IgD-negative memory B cell (primary cell): ENCODE data around the gene NOB1. TPM values are rescaled to one million over a fixed set of nuclear protein-coding genes. Genes with fewer than 3 reads are reported as not detected.
"Not testable (repeated sequence)": the region's sequence is repeated elsewhere in the genome, so short reads cannot be mapped to it uniquely, and the experiment has no call there.

Source experiments
- H3K27ac Mint-ChIP-seq, 3 donors: one replicate each; pipeline ENCODE4 v1.8.0; 2020 to 2022; ENCODE audit warnings: mild to moderate bottlenecking in 3 of 3, mixed read lengths in 3 of 3, moderate library complexity in 1 of 3
- H3K27me3 Mint-ChIP-seq: one replicate; pipeline ENCODE4 v1.8.0; 2021; ENCODE audit warnings: mixed read lengths
- H3K36me3 Mint-ChIP-seq: one replicate; pipeline ENCODE4 v1.8.0; 2020; ENCODE audit warnings: mild to moderate bottlenecking, mixed read lengths
- H3K4me1 Mint-ChIP-seq, 3 donors: one replicate each; pipeline ENCODE4 v1.8.0; 2020 to 2022; ENCODE audit warnings: mixed read lengths in 3 of 3, mild to moderate bottlenecking in 1 of 3
- H3K4me3 Mint-ChIP-seq, 4 donors: one replicate each; pipeline ENCODE4 v1.8.0; 2020 to 2022; ENCODE audit warnings: mild to moderate bottlenecking in 4 of 4, mixed read lengths in 4 of 4, moderate library complexity in 3 of 4
- H3K9me3 Mint-ChIP-seq, 3 donors: one replicate each; pipeline ENCODE4 v1.8.0; 2020 to 2021; ENCODE audit warnings: mixed read lengths in 3 of 3, mild to moderate bottlenecking in 1 of 3
- polyA plus RNA-seq: library from polyadenylated mRNA; unstranded; fragments of 300-500 nt; fragmentation: Illumina TruSeq; gene quantifications from one replicate; pipeline ENCODE4 v1.2.3, GENCODE V29; 2021

NOB1 gene
- polyA plus RNA-seq, 1 donor from 2014 or later, result 59.2 TPM

DNA sequence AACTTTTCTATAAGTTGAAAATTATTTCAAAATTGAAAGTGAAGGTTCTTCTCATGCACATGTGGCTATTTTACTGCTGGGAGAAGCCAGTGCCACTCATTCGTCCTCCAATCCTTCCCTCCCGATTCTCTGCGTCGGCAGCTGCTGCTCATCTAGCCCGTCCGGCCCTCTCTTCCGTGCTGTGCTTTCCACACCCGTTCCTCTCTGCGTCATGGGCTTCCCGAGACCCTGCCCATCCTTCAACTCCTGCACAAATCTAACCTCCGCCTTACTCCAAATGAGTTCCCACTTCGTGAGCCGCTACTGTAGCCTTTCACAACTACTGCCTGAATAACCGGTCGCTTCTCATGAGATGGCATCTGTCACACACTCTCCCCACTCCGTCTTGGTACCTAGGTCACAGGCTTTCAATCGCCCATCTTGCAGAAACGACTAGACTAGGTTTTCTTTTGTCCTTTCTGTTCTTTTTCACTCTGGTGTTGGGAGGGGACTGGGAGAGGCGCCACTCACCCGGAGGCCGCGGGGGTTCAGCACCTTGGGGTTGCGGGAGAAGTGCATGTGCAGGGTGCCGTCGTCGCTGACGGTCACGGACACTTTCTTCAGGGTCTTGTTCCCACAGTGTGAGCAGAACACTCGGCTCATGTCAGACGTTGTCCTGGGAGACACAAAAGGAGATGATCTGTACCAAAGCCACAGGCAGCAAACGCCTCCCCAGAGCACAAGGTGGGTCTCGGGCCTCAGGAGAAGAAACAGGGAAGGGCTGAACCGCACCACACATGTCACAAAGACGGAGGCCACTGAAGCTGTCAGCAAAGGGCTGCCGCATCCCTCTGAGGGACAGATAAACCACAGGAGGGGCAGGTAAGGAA, 10.1 kb downstream of the NOB1 start:
- Mint-ChIP-seq H3K27me3 (no peaks in the 10 kb centered on the region), H3K36me3 (peaks cover 9% of the 10 kb centered on the region), H3K9me3 (no peaks in the 10 kb centered on the region), H3K27ac (peak overlapping the region in 1 of 3 donors; percentile 76), H3K4me1 (no peaks in the 10 kb centered on the region), H3K4me3 (no peak overlapping the region)

DNA sequence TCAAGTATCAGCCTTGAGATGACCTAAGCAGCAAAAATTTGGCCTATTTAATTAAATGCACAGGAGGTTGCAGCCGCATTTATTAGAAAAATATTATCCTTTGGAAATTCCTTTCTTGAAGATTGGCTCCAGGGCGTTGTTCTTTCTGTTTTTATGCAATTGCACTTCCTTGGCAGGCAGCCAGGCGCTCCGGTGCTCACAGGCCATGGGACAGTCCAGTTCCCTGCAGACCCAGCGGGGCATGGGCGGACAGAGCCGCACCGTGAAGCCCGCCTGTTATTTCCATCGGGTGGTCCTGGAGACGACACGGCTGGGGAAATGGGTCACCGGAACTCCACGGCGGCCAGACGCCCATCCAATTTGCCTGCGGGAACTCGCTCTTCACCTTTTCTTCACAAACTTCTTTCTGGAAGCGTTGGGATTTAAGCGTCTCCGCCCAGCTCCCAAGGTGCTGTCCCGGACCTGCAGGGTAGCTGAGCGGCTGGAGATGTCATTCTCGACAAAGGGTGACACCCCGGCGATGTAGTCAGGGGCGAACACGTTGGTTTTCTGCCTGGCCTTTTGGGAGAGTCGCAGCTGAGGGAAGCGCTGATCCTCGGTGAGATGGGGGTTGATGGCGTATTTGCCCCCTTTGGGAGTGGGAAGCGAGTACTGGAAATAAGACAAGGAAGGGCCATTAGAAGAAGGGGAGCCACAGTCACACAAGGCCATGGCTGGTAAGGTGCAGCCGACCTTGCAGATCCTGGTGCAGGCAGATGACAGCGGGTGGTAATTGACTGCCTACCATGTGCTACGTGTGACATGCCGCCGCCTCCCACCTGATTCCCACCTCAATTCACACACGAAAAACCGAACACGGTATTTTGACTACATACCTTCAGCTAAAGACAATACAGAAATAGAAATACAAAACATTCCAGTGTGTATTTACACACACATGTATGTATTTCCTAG, 12.5 kb downstream of the NOB1 start:
- H3K4me1 Mint-ChIP-seq, result no peaks in the 10 kb centered on the region
- peaks cover 9% of the 10 kb centered on the region for H3K36me3 Mint-ChIP-seq

GRCh38 chr16:69741519-69741918, 13.2 kb downstream of the NOB1 start:
- Mint-ChIP-seq H3K36me3 (peaks cover 9% of the 10 kb centered on the region), H3K4me1 (no peaks in the 10 kb centered on the region), H3K4me3 (no peak overlapping the region), H3K9me3 (no peaks in the 10 kb centered on the region), H3K27me3 (no peaks in the 10 kb centered on the region), H3K27ac (no peak overlapping the region)

More for the DNA sequence above, 12.5 kb downstream of the NOB1 start:
- Mint-ChIP-seq H3K4me3 (no peak overlapping the region), H3K27ac (no peak overlapping the region), H3K27me3 (no peaks in the 10 kb centered on the region), H3K9me3 (no peaks in the 10 kb centered on the region)

- peaks cover 4% of the 10 kb centered on the region for H3K36me3 Mint-ChIP-seq
- peaks cover 0 to 1% (median under 1%) of the 10 kb centered on the region in 3 donors for H3K4me1 Mint-ChIP-seq
- H3K27ac Mint-ChIP-seq, result no peak overlapping the region
- no peaks in the 10 kb centered on the region for H3K27me3 Mint-ChIP-seq
- H3K9me3 Mint-ChIP-seq, result no peaks in the 10 kb centered on the region
- no peak overlapping the region for H3K4me3 Mint-ChIP-seq
Measured at GRCh38 chr16:69732101-69732500, 22.6 kb downstream of the NOB1 start.

GRCh38 chr16:69731280-69731679, 23.4 kb downstream of the NOB1 start:
- not testable (repeated sequence) for H3K4me3 Mint-ChIP-seq, H3K9me3 Mint-ChIP-seq, H3K27ac Mint-ChIP-seq, H3K4me1 Mint-ChIP-seq, H3K36me3 Mint-ChIP-seq, H3K27me3 Mint-ChIP-seq

GRCh38 chr16:69729030-69729429, 25.7 kb downstream of the NOB1 start:
- not testable (repeated sequence) for H3K27me3 Mint-ChIP-seq, H3K9me3 Mint-ChIP-seq, H3K36me3 Mint-ChIP-seq, H3K27ac Mint-ChIP-seq
- peak overlapping the region in 1 of 4 donors; percentile 75 for H3K4me3 Mint-ChIP-seq
- H3K4me1 Mint-ChIP-seq, result peaks cover 9 to 16% (median 13%) of the 10 kb centered on the region in 3 donors

DNA sequence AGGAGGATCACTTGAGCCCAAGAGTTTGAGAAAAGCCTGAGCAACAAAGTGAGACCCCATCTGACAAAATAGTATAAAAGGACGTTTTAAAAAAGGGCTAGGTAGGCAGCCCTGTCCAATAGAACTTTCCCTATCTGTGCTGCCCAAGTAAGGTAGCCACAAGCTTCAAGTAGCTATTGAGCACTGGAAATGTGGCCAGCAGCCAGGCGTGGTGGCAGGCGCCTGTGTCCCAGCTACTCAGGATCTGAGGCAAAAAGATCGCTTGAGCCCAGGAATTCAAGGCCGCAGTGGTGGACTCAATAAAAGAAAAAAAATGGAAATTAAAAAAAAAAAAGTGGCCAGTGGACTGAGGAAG, 26.8 kb downstream of the NOB1 start:
- peaks cover 9 to 16% (median 13%) of the 10 kb centered on the region in 3 donors for H3K4me1 Mint-ChIP-seq
- peaks cover 4% of the 10 kb centered on the region for H3K36me3 Mint-ChIP-seq
- no peaks in the 10 kb centered on the region for H3K9me3 Mint-ChIP-seq
- H3K27ac Mint-ChIP-seq, result peak overlapping the region in 1 of 3 donors; percentile 14
- H3K27me3 Mint-ChIP-seq, result no peaks in the 10 kb centered on the region
- H3K4me3 Mint-ChIP-seq, result peak overlapping the region in 2 of 4 donors; percentile 6 to 73

- Mint-ChIP-seq H3K27me3 (no peaks in the 10 kb centered on the region), H3K9me3 (no peaks in the 10 kb centered on the region), H3K4me1 (peaks cover 9 to 16% (median 13%) of the 10 kb centered on the region in 3 donors), H3K4me3 (peak within 1 kb of the TSS; percentile 87 to 97 (median 92)), H3K27ac (peak within 1 kb of the TSS; percentile 80 to 93 (median 89)), H3K36me3 (peaks cover 2% of the 10 kb centered on the region)
Measured at GRCh38 chr16:69726313-69727060, 28.2 kb downstream of the NOB1 start, which contains the start of gene NQO1. Gene NQO1, minus strand, starts transcription at chr16:69726560. Its CDS starts 121 bp downstream, at chr16:69726439.

- Mint-ChIP-seq H3K27me3 (no peaks in the 10 kb centered on the region), H3K9me3 (no peaks in the 10 kb centered on the region), H3K4me1 (peaks cover 9 to 16% (median 13%) of the 10 kb centered on the region in 3 donors), H3K4me3 (peak overlapping the region; percentile 87 to 97 (median 92)), H3K36me3 (peaks cover 2% of the 10 kb centered on the region), H3K27ac (peak overlapping the region; percentile 80 to 93 (median 89))
Measured at GRCh38 chr16:69725480-69726312, 29.0 kb downstream of the NOB1 start.

- Mint-ChIP-seq H3K27ac (peak overlapping the region in 1 of 3 donors; percentile 34), H3K4me1 (peaks cover 9 to 16% (median 13%) of the 10 kb centered on the region in 3 donors), H3K36me3 (peaks cover 2% of the 10 kb centered on the region), H3K4me3 (peak overlapping the region; percentile 30 to 94 (median 82)), H3K9me3 (no peaks in the 10 kb centered on the region), H3K27me3 (no peaks in the 10 kb centered on the region)
Measured at GRCh38 chr16:69724981-69725479, 29.7 kb downstream of the NOB1 start.

DNA sequence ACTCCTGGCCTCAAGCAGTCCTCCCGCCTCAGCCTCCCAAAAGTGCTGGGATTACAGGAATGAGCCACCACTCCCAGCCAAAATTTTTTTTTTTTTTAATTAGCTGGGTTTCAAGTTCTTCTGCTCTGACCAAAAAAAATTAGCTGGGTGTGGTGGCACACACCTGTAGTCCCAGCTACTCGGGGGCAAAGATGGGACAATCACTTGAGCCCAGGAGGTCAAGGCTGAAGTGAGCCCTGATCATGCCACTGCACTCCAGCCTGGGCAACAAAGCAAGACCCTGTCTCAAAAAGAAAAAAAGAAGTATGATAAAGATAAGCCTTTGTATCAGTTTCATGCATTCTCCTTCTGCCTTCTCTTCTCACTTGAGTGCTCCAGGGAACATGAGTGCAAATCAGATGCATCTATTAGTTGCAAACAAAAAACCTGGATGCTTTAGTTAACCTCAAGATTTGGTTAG, 30.3 kb downstream of the NOB1 start:
- Mint-ChIP-seq H3K9me3 (no peaks in the 10 kb centered on the region), H3K36me3 (no peaks in the 10 kb centered on the region), H3K4me1 (peaks cover 9 to 14% (median 13%) of the 10 kb centered on the region in 3 donors), H3K27ac (peak overlapping the region in 1 of 3 donors; percentile 34), H3K4me3 (peak overlapping the region in 1 of 4 donors; percentile 87), H3K27me3 (no peaks in the 10 kb centered on the region)

DNA sequence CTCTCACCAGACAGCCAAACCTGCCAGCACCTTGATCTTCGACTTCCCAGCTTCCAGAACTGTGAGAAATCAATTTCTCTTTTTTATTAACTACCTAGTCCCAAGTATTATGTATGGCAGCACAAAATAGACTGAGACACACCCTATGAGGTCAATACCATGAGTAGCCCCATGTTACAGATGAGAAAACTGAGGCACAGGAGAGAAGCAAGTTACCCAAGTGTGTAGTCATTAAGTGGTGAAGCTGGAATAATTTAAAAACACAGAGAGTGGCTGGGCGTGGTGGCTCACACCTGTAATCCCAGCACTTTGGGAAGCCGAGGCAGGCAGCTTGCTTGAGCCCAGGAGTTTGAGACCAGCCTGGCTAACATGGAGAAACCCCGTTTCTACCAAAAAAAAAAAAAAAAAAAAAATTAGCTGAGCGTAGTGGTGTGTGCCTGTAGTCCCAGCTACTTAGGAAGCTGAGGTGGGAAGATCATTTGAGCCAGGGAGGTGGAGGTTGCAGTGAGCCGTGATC, 33.2 kb downstream of the NOB1 start:
- Mint-ChIP-seq H3K9me3 (no peaks in the 10 kb centered on the region), H3K4me1 (peaks cover 2 to 9% (median 8%) of the 10 kb centered on the region in 3 donors), H3K27me3 (no peaks in the 10 kb centered on the region), H3K4me3 (peak overlapping the region in 1 of 4 donors; percentile 54), H3K27ac (no peak overlapping the region), H3K36me3 (no peaks in the 10 kb centered on the region)

DNA sequence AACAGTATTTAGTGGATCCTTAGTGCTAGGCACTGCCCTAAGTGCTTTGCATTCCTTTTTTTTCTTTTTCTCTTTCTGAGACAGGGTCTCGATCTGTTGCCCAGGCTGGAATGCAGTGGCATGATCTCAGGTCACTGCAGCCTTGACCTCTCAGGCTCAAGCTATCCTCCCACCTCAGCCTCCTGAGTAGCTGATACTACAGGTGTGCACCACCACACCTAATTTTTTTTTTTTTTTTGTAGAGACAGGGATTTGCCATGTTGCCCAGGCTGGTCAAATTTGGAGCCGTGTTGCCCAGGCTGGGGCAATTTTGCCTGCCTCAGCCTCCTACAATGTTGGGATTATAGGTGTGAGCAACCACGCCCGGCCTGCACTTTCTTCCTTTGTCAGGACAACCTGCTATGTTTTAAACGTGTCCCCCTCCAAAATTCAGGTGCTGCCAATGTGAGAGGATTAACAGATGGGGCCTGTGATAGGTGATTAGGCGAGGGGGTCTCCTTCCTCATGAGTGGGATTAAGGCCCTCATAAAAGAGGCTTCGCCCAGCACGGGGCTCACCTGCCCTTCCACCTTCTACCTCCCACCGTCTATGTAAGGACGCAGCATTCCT, 33.8 kb downstream of the NOB1 start:
- no peak overlapping the region for H3K4me3 Mint-ChIP-seq
- no peaks in the 10 kb centered on the region for H3K36me3 Mint-ChIP-seq
- no peaks in the 10 kb centered on the region for H3K27me3 Mint-ChIP-seq
- H3K27ac Mint-ChIP-seq, result no peak overlapping the region
- peaks cover 0 to 4% (median 3%) of the 10 kb centered on the region in 3 donors for H3K4me1 Mint-ChIP-seq
- no peaks in the 10 kb centered on the region for H3K9me3 Mint-ChIP-seq
